Bronchial epithelial cell (primary cell): Measurements from ENCODE around the gene SPEF2. TPM values are rescaled to one million over a fixed set of nuclear protein-coding genes. Genes with fewer than 3 reads are reported as not detected.

Source experiments
- DNase-seq: peaks from one replicate; pipeline ENCODE4 v3.0.0-alpha.2; 2010; ENCODE audit warnings: low read depth
- FAIRE-seq: peaks from 2 replicates; lab custom pipeline; 2011; peaks lifted over from hg19 to GRCh38; lab: Jason Lieb, UNC
- H3K27me3 ChIP-seq: 2 replicates; pipeline ENCODE4 v1.5.1; 2011; ENCODE audit warnings: low read length; ENCODE audit not compliant: control insufficient read depth, insufficient read depth
- H3K36me3 ChIP-seq: 2 replicates; pipeline ENCODE4 v1.5.1; 2011; ENCODE audit warnings: low read length; ENCODE audit not compliant: control insufficient read depth, insufficient read depth
- H3K4me3 ChIP-seq: 2 replicates; pipeline ENCODE4 v1.5.1; 2011; ENCODE audit warnings: mild to moderate bottlenecking, low read depth, low read length, control low read depth
- total RNA-seq: library from RNA; depleted of rRNA; stranded (reverse); fragments of >200 nt; gene quantifications from 2 replicates; pipeline ENCODE4 v1.2.1, GENCODE V29; 2014
- TF ChIP-seq, protein P1 (sequence below): IDR thresholded peaks from 2 replicates; pipeline ENCODE4 v1.5.1; 2011; ENCODE audit warnings: mild to moderate bottlenecking, moderate library complexity, low read length, control low read depth, inconsistent platforms; ENCODE audit not compliant: insufficient read depth, severe bottlenecking

The SPEF2 gene
- total RNA-seq, result 0.77 and 1.1 TPM in 2 replicates

GRCh38 chr5:35617435-35618303 is at the start of gene SPEF2:
Gene SPEF2, plus strand, starts transcription at chr5:35617863. Its CDS starts 135 bp downstream, at chr5:35617998.
- H3K27me3 ChIP-seq, result no peaks in the 10 kb centered on the region
- TF ChIP-seq, protein P1, sequence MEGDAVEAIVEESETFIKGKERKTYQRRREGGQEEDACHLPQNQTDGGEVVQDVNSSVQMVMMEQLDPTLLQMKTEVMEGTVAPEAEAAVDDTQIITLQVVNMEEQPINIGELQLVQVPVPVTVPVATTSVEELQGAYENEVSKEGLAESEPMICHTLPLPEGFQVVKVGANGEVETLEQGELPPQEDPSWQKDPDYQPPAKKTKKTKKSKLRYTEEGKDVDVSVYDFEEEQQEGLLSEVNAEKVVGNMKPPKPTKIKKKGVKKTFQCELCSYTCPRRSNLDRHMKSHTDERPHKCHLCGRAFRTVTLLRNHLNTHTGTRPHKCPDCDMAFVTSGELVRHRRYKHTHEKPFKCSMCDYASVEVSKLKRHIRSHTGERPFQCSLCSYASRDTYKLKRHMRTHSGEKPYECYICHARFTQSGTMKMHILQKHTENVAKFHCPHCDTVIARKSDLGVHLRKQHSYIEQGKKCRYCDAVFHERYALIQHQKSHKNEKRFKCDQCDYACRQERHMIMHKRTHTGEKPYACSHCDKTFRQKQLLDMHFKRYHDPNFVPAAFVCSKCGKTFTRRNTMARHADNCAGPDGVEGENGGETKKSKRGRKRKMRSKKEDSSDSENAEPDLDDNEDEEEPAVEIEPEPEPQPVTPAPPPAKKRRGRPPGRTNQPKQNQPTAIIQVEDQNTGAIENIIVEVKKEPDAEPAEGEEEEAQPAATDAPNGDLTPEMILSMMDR, result peak; percentile 87
- FAIRE-seq (no peak), DNase-seq (peak; percentile 79)
- no peaks in the 10 kb centered on the region for H3K36me3 ChIP-seq
- H3K4me3 ChIP-seq, result peak within 1 kb of the TSS; percentile 85

GRCh38 chr5:35575578-35575977 is 42.1 kb upstream of the SPEF2 start:
- Histone ChIP-seq H3K27me3 (no peaks in the 10 kb centered on the region), H3K36me3 (no peaks in the 10 kb centered on the region), H3K4me3 (no peak overlapping the region)
- DNase-seq (no peak), FAIRE-seq (no peak)
- TF ChIP-seq, protein P1, result no peak

- no peak for FAIRE-seq
- TF ChIP-seq, protein P1, result no peak
- no peaks in the 10 kb centered on the region for H3K27me3 ChIP-seq
- no peaks in the 10 kb centered on the region for H3K36me3 ChIP-seq
- DNase-seq, result no peak
- no peak overlapping the region for H3K4me3 ChIP-seq
These were observed 30.2 kb upstream of the SPEF2 start for GRCh38 chr5:35587419-35587818.

DNA sequence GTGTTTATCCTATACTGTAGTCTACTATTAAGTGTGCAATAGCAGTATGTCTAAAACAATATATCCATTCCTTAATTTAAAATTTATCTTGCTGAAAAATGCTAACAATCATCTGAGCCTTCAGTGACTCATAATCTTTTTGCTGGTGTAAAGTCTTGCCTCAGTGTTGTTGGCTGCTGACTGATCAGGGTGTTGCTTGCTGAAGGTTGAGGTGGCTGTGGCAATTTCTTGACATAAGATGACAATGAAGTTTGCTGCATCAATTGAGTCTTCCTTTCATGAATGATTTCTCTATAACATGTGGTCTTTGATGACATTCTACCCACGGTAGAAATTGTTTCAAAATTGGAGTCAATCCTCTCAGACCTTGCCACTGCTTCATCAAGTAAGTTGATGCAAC is 24.3 kb upstream of the SPEF2 start:
- TF ChIP-seq, protein P1, result no peak
- Histone ChIP-seq H3K4me3 (no peak overlapping the region), H3K27me3 (no peaks in the 10 kb centered on the region), H3K36me3 (no peaks in the 10 kb centered on the region)
- FAIRE-seq (no peak), DNase-seq (no peak)

DNA sequence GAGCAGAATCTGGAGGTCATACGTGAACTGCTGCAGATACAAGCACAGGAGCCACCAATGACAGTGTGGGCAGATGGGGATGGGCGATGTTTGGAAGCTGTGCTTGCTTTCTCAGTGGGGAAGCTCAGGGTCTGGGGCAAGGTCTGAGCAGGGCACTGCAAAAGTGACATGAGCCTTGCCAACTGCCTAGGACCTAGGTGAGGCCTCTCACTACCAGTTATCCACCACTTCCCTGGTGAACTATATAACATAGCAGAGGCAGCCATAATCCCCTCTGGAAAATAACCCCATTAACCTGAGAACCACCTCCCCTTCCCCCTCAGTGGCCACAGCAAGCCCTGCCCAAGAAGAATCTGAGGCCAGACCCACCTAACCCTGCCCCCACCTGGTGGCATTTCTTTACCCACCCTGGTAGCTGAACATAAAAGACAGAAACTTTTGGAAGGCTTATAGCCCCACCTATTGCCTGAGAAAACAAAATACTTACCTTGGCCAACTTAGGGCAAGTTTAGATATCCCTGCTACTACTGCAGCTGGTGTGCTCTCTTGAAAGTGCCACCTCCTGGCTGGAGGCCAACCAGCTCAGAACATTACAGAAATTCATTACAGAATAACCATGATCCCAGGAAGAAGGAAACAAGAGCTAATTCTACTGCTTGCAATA is 18.8 kb upstream of the SPEF2 start:
- FAIRE-seq (no peak), DNase-seq (no peak)
- Histone ChIP-seq H3K4me3 (no peak overlapping the region), H3K36me3 (no peaks in the 10 kb centered on the region), H3K27me3 (no peaks in the 10 kb centered on the region)
- TF ChIP-seq, protein P1, result no peak
